Measurements from ENCODE around the gene OR4C45.
"Not testable (repeated sequence)": the region's sequence is repeated elsewhere in the genome, so short reads cannot be mapped to it uniquely, and the experiment has no call there.

OR4C45 gene

GRCh38 chr11:50032574-50032973 is at the start of gene OR4C45:
Gene OR4C45 (plus strand): TSS chr11:50032874.
- no peak for DNase-seq

DNA sequence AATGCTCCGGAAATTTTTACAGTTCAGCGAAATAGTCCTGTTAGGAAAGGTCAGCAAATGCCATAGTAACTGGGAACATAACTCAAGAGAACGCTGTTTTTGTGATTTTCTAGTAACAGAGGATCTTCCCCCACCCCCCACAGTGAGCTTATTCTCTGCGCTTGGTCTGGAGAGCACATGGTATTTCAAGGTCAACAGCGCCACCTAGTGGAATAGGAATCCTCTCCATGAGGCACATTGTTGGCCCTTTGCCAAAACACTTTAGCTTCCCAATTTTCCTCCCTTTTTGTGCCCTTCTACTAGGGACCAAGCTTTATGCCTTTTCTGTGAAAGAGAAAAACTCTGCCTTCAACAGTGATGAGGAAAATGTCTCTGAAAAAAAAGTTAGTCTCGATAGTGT is 37.1 kb upstream of the OR4C45 start:
- DNase-seq, result peak; percentile 85

DNA sequence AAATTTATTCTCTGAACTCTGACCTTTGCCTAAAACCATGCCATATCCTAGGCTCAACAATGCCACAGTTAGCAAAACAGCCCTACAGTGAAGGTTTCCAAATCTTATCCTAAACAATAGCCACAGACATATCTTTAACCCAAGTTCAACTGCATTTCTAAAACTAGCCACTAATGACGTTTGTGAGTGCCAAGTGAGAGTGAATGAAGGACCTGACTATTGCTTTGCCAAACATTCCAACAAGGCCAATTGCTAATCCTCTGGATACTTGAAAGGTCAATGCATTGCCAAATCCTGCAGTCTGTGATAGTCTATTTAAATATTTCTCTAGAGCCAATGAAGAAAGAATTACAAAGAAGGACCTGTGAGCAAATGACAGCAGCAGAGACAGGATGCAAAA is 2.5 kb upstream of the OR4C45 start:
- DNase-seq, result no peak

GRCh38 chr11:50036239-50036638 is 3.6 kb downstream of the OR4C45 start:
- DNase-seq, result not testable (repeated sequence)

- DNase-seq, result no peak
These were observed 4.6 kb downstream of the OR4C45 start for GRCh38 chr11:50037251-50037650.

DNA sequence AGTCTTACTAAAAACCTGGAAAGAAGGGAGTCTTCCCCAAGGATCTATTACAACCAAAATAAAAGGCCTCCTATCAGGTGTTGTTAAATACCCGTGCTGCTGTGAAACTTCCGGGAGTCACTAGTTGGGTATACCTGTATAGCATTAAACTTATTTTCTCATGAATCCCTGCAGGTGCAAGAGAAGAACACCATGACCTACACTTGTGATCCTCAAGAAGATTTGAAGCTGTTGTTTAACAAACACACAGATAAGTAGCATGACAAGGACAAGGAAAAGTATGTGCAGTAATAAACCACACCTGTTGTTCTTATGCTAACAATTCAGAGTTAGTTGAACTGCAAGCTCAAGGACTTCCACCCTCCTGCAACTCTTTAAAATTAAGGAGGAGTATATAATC is 12.0 kb downstream of the OR4C45 start:
- DNase-seq, result no peak

- not testable (repeated sequence) for DNase-seq
These were observed 30.4 kb downstream of the OR4C45 start for GRCh38 chr11:50063056-50063455.

- DNase-seq, result no peak
These were observed 37.7 kb downstream of the OR4C45 start for GRCh38 chr11:50070389-50070788.

- no peak for DNase-seq
These were observed 39.0 kb downstream of the OR4C45 start for GRCh38 chr11:50071584-50072225.

- DNase-seq, result no peak
These were observed 39.8 kb downstream of the OR4C45 start for GRCh38 chr11:50072226-50073112.

- no peak for DNase-seq
These were observed 40.7 kb downstream of the OR4C45 start for GRCh38 chr11:50073113-50074105.

- no peak for DNase-seq
These were observed 41.5 kb downstream of the OR4C45 start for GRCh38 chr11:50074161-50074560.

- DNase-seq, result peak; percentile 1
These were observed 43.2 kb downstream of the OR4C45 start for GRCh38 chr11:50075856-50076255.

DNA sequence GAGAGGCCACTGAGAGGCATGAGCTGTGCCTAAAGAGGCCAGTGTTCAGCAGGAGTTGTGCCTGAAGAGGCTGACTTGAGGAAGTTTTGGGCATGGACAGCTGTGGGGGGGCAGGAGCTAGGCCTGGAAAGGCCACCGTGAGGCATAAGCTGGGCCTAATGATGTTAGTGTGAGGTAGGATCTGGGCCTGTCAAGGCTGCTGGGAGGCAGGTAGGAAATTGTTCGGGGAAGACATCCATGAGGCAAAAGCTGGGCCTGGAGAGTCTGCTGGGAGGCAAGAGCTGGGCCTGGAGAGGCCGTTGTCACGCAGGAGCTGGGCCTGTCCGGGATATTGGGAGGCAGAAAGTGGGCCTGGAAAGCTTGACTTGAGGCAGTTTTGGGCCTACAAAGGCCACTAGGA is 44.9 kb downstream of the OR4C45 start:
- no peak for DNase-seq

GRCh38 chr11:50078001-50078400 is 45.3 kb downstream of the OR4C45 start:
- no peak for DNase-seq

DNA sequence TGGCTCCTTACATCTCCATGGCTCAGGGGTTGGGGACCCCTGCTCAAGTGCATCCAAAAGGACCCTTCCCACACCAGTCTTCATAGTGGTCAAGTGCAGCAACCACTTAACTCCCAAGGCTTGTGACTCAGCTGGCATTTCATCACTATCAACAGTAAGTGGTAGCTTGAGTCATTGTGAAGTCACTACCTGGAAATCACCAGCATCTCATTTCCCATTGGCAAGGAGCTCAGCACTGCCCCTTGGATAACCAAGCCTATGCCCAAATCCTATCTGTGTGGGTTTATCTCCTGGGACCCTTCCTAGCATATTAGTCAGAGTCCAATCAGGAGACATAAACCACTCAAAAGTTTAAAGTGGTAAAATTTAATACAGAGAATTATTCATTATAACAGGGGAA is 46.3 kb downstream of the OR4C45 start:
- DNase-seq, result not testable (repeated sequence)

DNA sequence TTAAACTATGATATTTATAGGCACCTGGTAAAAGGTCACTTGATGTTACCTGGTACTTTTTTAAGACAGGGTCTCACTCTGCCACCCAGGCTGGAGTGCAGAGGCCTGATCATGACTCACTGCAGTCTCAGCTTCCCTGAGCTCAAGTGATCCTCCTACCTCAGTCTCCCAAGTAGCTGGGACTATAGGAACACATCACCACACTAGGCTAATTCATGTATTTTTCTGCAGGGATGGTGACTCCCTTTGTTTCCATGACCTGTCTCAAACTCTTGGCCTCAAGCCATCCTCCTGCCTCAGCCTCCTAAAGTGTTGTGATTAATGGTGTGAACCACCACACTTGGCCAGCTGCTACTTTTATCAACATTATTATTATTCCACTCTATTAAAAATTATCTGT is 47.6 kb downstream of the OR4C45 start:
- DNase-seq, result no peak

All from hematopoietic multipotent progenitor cell treated with erythropoietin and hydrocortisone succinate and interleukin-3 and kit ligand, for 4 days (in vitro differentiated cells).